H1 (cell line): Measurements from ENCODE around the gene PEX13. TPM values are rescaled to one million over a fixed set of nuclear protein-coding genes. Genes with fewer than 3 reads are reported as not detected.

Experiments used
- CTCF ChIA-PET: fragments of 300-600 bp; sonication (Branson Sonifier 250); formaldehyde crosslinking; loops from one replicate; lab custom pipeline; 2021; ENCODE audit not compliant: partially characterized antibody; lab: Charles Lee
- POLR2A ChIA-PET: fragments of 300-600 bp; sonication (Branson Sonifier 250); formaldehyde crosslinking; loops from one replicate; lab custom pipeline; 2021; ENCODE audit warnings: inconsistent platforms; ENCODE audit not compliant: partially characterized antibody; lab: Charles Lee
- DNase-seq, 2 experiments: peaks; one replicate each; pipeline versions ENCODE4 v3.0.0 to v3.0.0-alpha.2; 2010 to 2022; ENCODE audit warnings: low spot score in 2 of 2, low read depth in 1 of 2, mixed read lengths in 1 of 2
- FAIRE-seq: peaks from 2 replicates; lab custom pipeline; 2011; peaks lifted over from hg19 to GRCh38; lab: Jason Lieb, UNC
- H2AFZ ChIP-seq: 2 replicates; pipeline ENCODE4 v1.8.1; 2012; ENCODE audit warnings: low read length, inconsistent platforms
- H2AK5ac ChIP-seq: 2 replicates; pipeline ENCODE4 v1.6.1; 2013; ENCODE audit warnings: low read depth, low read length
- H2BK120ac ChIP-seq: replicated peaks from 2 replicates; pipeline ENCODE3; 2013; ENCODE audit warnings: low read depth, low read length, inconsistent platforms
- H2BK12ac ChIP-seq: 2 replicates; pipeline ENCODE4 v1.6.1; 2013; ENCODE audit warnings: low read depth, low read length
- H2BK15ac ChIP-seq: 2 replicates; pipeline ENCODE4 v1.6.1; 2013; ENCODE audit warnings: low read length
- H2BK20ac ChIP-seq: 2 replicates; pipeline ENCODE4 v1.6.1; 2013; ENCODE audit warnings: low read length
- H2BK5ac ChIP-seq: 2 replicates; pipeline ENCODE4 v1.6.1; 2013; ENCODE audit warnings: low read depth, low read length
- H3K14ac ChIP-seq: 2 replicates; pipeline ENCODE4 v1.6.1; 2013; ENCODE audit warnings: inconsistent platforms; ENCODE audit not compliant: insufficient read length
- H3K18ac ChIP-seq: 2 replicates; pipeline ENCODE4 v1.6.1; 2013; ENCODE audit warnings: low read length; ENCODE audit errors: extremely low read depth
- H3K23ac ChIP-seq: 2 replicates; pipeline ENCODE4 v1.6.1; 2013; ENCODE audit warnings: inconsistent platforms; ENCODE audit not compliant: insufficient read length
- H3K23me2 ChIP-seq: 2 replicates; pipeline ENCODE4 v1.6.1; 2013; ENCODE audit warnings: low read depth, low read length
- H3K27ac ChIP-seq: 2 replicates; pipeline ENCODE4 v1.6.1; 2011; ENCODE audit warnings: low read depth, low read length, inconsistent platforms
- H3K27me3 ChIP-seq, 4 experiments: replicated peaks in 1 of 4; 1 replicate in 1 of 4; 2 replicates in 3 of 4; pipeline versions ENCODE4 v1.6.1 to v1.8.1; 2011 to 2013; ENCODE audit warnings: low read length in 3 of 4, mild to moderate bottlenecking in 3 of 4, inconsistent platforms in 2 of 4, mixed read lengths in 2 of 4, moderate library complexity in 1 of 4; ENCODE audit not compliant: control insufficient read depth in 3 of 4, insufficient read depth in 3 of 4; ENCODE audit errors: extremely low read depth in 1 of 4
- H3K36me3 ChIP-seq, 4 experiments: 2 replicates each; pipeline versions ENCODE4 v1.6.1 to v1.8.1; 2011 to 2013; ENCODE audit warnings: mild to moderate bottlenecking in 4 of 4, low read length in 3 of 4, moderate library complexity in 2 of 4, control low read depth in 1 of 4, inconsistent platforms in 1 of 4; ENCODE audit not compliant: insufficient read depth in 4 of 4, control insufficient read depth in 2 of 4
- H3K4ac ChIP-seq: replicated peaks from 2 replicates; pipeline ENCODE3; 2013; ENCODE audit warnings: low read length, low read depth, mixed read lengths, inconsistent platforms; ENCODE audit not compliant: insufficient read length
- H3K4me1 ChIP-seq, 4 experiments: replicated peaks in 1 of 4; 1 replicate in 1 of 4; 2 replicates in 3 of 4; pipeline versions ENCODE4 v1.6.1 to v1.8.1; 2011 to 2013; ENCODE audit warnings: low read length in 3 of 4, inconsistent platforms in 2 of 4, mixed read lengths in 1 of 4; ENCODE audit not compliant: insufficient read depth in 4 of 4, control insufficient read depth in 3 of 4
- H3K4me2 ChIP-seq, 2 experiments: 2 replicates each; pipeline versions ENCODE4 v1.6.1 to v1.8.1; 2011 to 2013; ENCODE audit warnings: low read depth in 2 of 2, low read length in 2 of 2, control low read depth in 1 of 2, inconsistent platforms in 1 of 2, mild to moderate bottlenecking in 1 of 2; ENCODE audit not compliant: insufficient read depth in 1 of 2
- H3K4me3 ChIP-seq, 4 experiments: fragments of 200-600, 300-600 bp in 1 of 4; sonication (generic), shearing (Covaris generic), sonication (Bioruptor Twin) in 1 of 4; 2 replicates each; pipeline versions ENCODE4 v1.5.1 to v1.8.1; 2011 to 2016; ENCODE audit warnings: low read length in 4 of 4, low read depth in 3 of 4, control low read depth in 2 of 4, inconsistent platforms in 2 of 4, mild to moderate bottlenecking in 2 of 4, mixed read lengths in 1 of 4, moderate library complexity in 1 of 4; ENCODE audit not compliant: insufficient read depth in 2 of 4; ENCODE audit errors: extremely low read depth in 1 of 4
- H3K56ac ChIP-seq: replicated peaks from 2 replicates; pipeline ENCODE3; 2013; ENCODE audit warnings: low read depth, mild to moderate bottlenecking, mixed read lengths, low read length, inconsistent platforms; ENCODE audit not compliant: insufficient read length
- H3K79me1 ChIP-seq: 2 replicates; pipeline ENCODE4 v1.6.1; 2013; ENCODE audit warnings: low read depth, low read length, control low read depth
- H3K79me2 ChIP-seq, 2 experiments: 2 replicates each; pipeline versions ENCODE4 v1.6.1 to v1.8.1; 2012 to 2013; ENCODE audit warnings: low read length in 2 of 2, mild to moderate bottlenecking in 2 of 2, inconsistent platforms in 1 of 2; ENCODE audit not compliant: insufficient read depth in 2 of 2, control insufficient read depth in 1 of 2
- H3K9ac ChIP-seq, 4 experiments: replicated peaks in 1 of 4; 1 replicate in 1 of 4; 2 replicates in 3 of 4; pipeline versions ENCODE4 v1.6.1 to v1.8.1; 2011 to 2013; ENCODE audit warnings: low read depth in 3 of 4, low read length in 3 of 4, control low read depth in 2 of 4, mild to moderate bottlenecking in 2 of 4, moderate library complexity in 2 of 4, inconsistent platforms in 1 of 4; ENCODE audit errors: extremely low read depth in 1 of 4
- H3K9me3 ChIP-seq, 2 experiments: 2 replicates each; pipeline versions ENCODE4 v1.6.1 to v1.8.1; 2012 to 2013; ENCODE audit warnings: mild to moderate bottlenecking in 2 of 2, moderate library complexity in 2 of 2, control low read depth in 1 of 2, inconsistent platforms in 1 of 2, low read depth in 1 of 2, low read length in 1 of 2, mixed read lengths in 1 of 2; ENCODE audit not compliant: insufficient read depth in 2 of 2
- H4K20me1 ChIP-seq, 2 experiments: replicated peaks in 1 of 2; 2 replicates each; pipeline versions ENCODE3 to v1.8.1; 2011 to 2013; ENCODE audit warnings: inconsistent platforms in 2 of 2, low read length in 2 of 2, mild to moderate bottlenecking in 1 of 2; ENCODE audit not compliant: insufficient read depth in 2 of 2, control insufficient read depth in 1 of 2
- H4K5ac ChIP-seq: 2 replicates; pipeline ENCODE4 v1.6.1; 2013; ENCODE audit warnings: low read length, low read depth, mixed read lengths, inconsistent platforms; ENCODE audit not compliant: insufficient read length
- H4K8ac ChIP-seq: 2 replicates; pipeline ENCODE4 v1.8.0; 2013; ENCODE audit warnings: mild to moderate bottlenecking, moderate library complexity, low read length, inconsistent platforms; ENCODE audit not compliant: insufficient read depth; ENCODE audit errors: extremely low read depth
- H4K91ac ChIP-seq: replicated peaks from 2 replicates; pipeline ENCODE3; 2013; ENCODE audit warnings: low read length, mixed read lengths, inconsistent platforms; ENCODE audit not compliant: insufficient read length
- CHD1 ChIP-seq: IDR thresholded peaks from 2 replicates; pipeline ENCODE4 v1.6.1; 2012; ENCODE audit warnings: low read depth, low read length, improper control_type of control experiment
- CHD2 ChIP-seq: IDR thresholded peaks from 2 replicates; pipeline ENCODE4 v1.6.1; 2012; ENCODE audit warnings: low read length, improper control_type of control experiment
- HDAC2 ChIP-seq, 2 experiments: fragments of 300-600 bp in 1 of 2; sonication (generic) in 1 of 2; IDR thresholded peaks; 2 replicates each; pipeline ENCODE4 v1.6.1; 2011 to 2012; ENCODE audit warnings: low read depth in 2 of 2, low read length in 2 of 2, mild to moderate bottlenecking in 2 of 2, moderate library complexity in 2 of 2, borderline replicate concordance in 1 of 2, inconsistent platforms in 1 of 2
- PHF8 ChIP-seq: fragments of 200-600 bp; sonication (generic); conservative IDR thresholded peaks from 2 replicates; pipeline ENCODE4 v1.7.1; 2012; ENCODE audit warnings: low read depth, mild to moderate bottlenecking, inconsistent platforms, low read length, moderate library complexity
- POLR2A ChIP-seq, 2 experiments: IDR thresholded peaks; 1 replicate in 1 of 2; 2 replicates in 1 of 2; pipeline ENCODE4 v1.6.1; 2011; ENCODE audit warnings: low read depth in 2 of 2, low read length in 2 of 2, mild to moderate bottlenecking in 2 of 2; ENCODE audit errors: control extremely low read depth in 1 of 2
- POU5F1 ChIP-seq: IDR thresholded peaks from 2 replicates; pipeline ENCODE4 v1.6.1; 2011; ENCODE audit warnings: low read depth, mild to moderate bottlenecking, low read length, moderate library complexity
- SP1 ChIP-seq: IDR thresholded peaks from 2 replicates; pipeline ENCODE4 v1.6.1; 2011; ENCODE audit warnings: low read depth, low read length
- SP2 ChIP-seq: IDR thresholded peaks from 2 replicates; pipeline ENCODE4 v1.6.1; 2012; ENCODE audit warnings: mild to moderate bottlenecking, low read length, inconsistent platforms
- TCF12 ChIP-seq: IDR thresholded peaks from 2 replicates; pipeline ENCODE4 v1.6.1; 2011; ENCODE audit warnings: low read depth, mild to moderate bottlenecking, low read length
- WGBS, 2 experiments: shearing (Covaris generic) in 1 of 2; methylation state at CpG; one replicate each; pipeline versions ENCODE4 v1.1.6 to v1.1.7; 2013 to 2015; ENCODE audit warnings: low lambda C conversion rate in 2 of 2, mixed read lengths in 2 of 2, inconsistent platforms in 1 of 2, low coverage in 1 of 2, missing lambda C conversion rate in 1 of 2; ENCODE audit not compliant: insufficient replicate concordance in 2 of 2, insufficient coverage in 1 of 2, insufficient read length in 1 of 2; ENCODE audit errors: extremely low coverage in 1 of 2, missing lambda C conversion rate in 1 of 2; 5-methylcytosine and 5-hydroxymethylcytosine counted together
- polyA plus RNA-seq, 7 experiments: library from polyadenylated mRNA; depleted of rRNA in 3 of 7; stranded (reverse) in 5 of 7; unstranded in 2 of 7; fragments of >200 nt in 5 of 7; fragments of 200-250 nt in 2 of 7; gene quantifications; 1 replicate in 5 of 7; 2 replicates in 1 of 7; 4 replicates in 1 of 7; pipeline versions ENCODE4 v1.2.1 to v1.2.3, GENCODE V29; 2011 to 2013; ENCODE audit warnings: missing spikeins in 2 of 7, mixed read lengths in 2 of 7
- total RNA-seq: library from RNA; stranded (reverse); fragmentation: NEBNext Ultra II Directional; extraction: Animal tissue kit (Norgen Biotek cat#: 25700); gene quantifications from 2 replicates; pipeline ENCODE4 v1.2.1, GENCODE V29; 2021

The PEX13 gene
- total and polyA plus RNA-seq, 2 of the 8 experiments (the other 6 are each of a cell fraction or from before 2014, with no cell fraction given): 16.8 to 22.3 TPM

DNA sequence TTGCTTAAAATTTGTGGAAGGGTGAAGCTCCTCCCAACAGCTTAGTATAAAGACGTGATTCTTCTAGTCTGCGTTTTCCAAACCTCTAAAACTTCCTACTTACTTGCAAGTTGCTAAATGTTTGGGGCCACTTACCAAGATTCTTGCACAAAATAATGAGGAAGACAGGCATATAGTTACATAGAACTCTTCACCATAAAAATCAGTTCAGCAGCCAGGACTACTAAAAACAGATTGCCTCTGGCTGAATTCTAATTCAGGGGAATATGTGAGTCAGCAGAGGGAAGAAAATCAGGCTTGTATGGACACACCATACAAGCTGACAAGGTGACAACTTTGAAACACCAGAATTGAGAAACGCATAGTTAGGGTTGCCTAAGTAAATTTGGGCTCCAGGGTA, 2.8 kb upstream of the PEX13 start:
- H3K9ac ChIP-seq: no peak overlapping the region
- H2AK5ac ChIP-seq: no peak overlapping the region
- no peak overlapping the region for H2BK120ac ChIP-seq
- no peak overlapping the region for H3K56ac ChIP-seq
- TF ChIP-seq HDAC2 (IDR thresholded peaks at IDR 0.05; ENCODE audit: borderline replicate concordance in 1 of 2, low read depth in 2 of 2, low read length in 2 of 2) (no peak), POLR2A (IDR thresholded peaks at IDR 0.05; ENCODE audit: control extremely low read depth in 1 of 2, low read depth in 2 of 2, low read length in 2 of 2) (no peak), CHD1 (no peak), CHD2 (no peak), PHF8 (no peak), SP1 (no peak), POU5F1 (no peak), SP2 (no peak), TCF12 (no peak)
- H3K4me2 ChIP-seq: no peak overlapping the region
- H3K4me3 ChIP-seq: no peak overlapping the region
- FAIRE-seq: no peak
- H3K4ac ChIP-seq: no peak overlapping the region
- H3K23ac ChIP-seq: no peak overlapping the region
- H3K23me2 ChIP-seq: peaks cover 3% of the 10 kb centered on the region; the same call in 1 of the 2 replicates
- POLR2A ChIA-PET: no interaction called here
- 87% methylated on average over 3 of the region's 3 CpGs; no CpG with 5 or more reads in 1 of the 2 experiments for WGBS, 2 experiments
- no peaks in the 10 kb centered on the region for H3K9me3 ChIP-seq
- no peak overlapping the region for H2BK15ac ChIP-seq
- H3K36me3 ChIP-seq: no peaks in the 10 kb centered on the region
- no peak overlapping the region for H3K18ac ChIP-seq
- H3K79me1 ChIP-seq: no peaks in the 10 kb centered on the region
- no peaks in the 10 kb centered on the region for H4K20me1 ChIP-seq
- CTCF ChIA-PET: no interaction called here
- no peak for DNase-seq
- H4K8ac ChIP-seq: no peak overlapping the region
- H3K79me2 ChIP-seq: peaks cover 0 to 18% of the 10 kb centered on the region in 2 experiments; a peak in 2 of 4 replicates
- no peak overlapping the region for H2BK20ac ChIP-seq
- no peak overlapping the region for H2BK5ac ChIP-seq
- no peak overlapping the region for H3K27ac ChIP-seq
- no peaks in the 10 kb centered on the region for H3K27me3 ChIP-seq
- H2AFZ ChIP-seq: no peak overlapping the region
- no peak overlapping the region for H2BK12ac ChIP-seq
- H4K5ac ChIP-seq: no peak overlapping the region
- peaks cover 0 to 3% (median 0%) of the 10 kb centered on the region in 4 experiments; a peak in 1 of 7 replicates for H3K4me1 ChIP-seq
- H3K14ac ChIP-seq: no peak overlapping the region
- H4K91ac ChIP-seq: no peak overlapping the region
